Fibroblast of skin of left biceps (primary cell): Measurements from ENCODE around the gene IGFL3.
"Not testable (repeated sequence)": the region's sequence is repeated elsewhere in the genome, so short reads cannot be mapped to it uniquely, and the experiment has no call there.

ENCODE experiments used
- DNase-seq, 2 experiments: peaks; one replicate each; pipeline ENCODE4 v3.0.0-alpha.2; 2013; ENCODE audit warnings: low read depth in 2 of 2

IGFL3 gene

GRCh38 chr19:46124638-46125115 lies at the start of gene IGFL3:
IGFL3 (minus strand) TSS chr19:46124688; CDS start chr19:46124649, 39 bp downstream.
- no peak for DNase-seq

- DNase-seq: no peak
Measured at GRCh38 chr19:46173886-46174480, 49.5 kb upstream of the IGFL3 start.

GRCh38 chr19:46162731-46163130 lies 38.2 kb upstream of the IGFL3 start:
- DNase-seq: no peak

- DNase-seq: not testable (repeated sequence)
Measured at GRCh38 chr19:46161642-46162257, 37.3 kb upstream of the IGFL3 start.

GRCh38 chr19:46160233-46160775 lies 35.8 kb upstream of the IGFL3 start:
- DNase-seq: no peak

DNA sequence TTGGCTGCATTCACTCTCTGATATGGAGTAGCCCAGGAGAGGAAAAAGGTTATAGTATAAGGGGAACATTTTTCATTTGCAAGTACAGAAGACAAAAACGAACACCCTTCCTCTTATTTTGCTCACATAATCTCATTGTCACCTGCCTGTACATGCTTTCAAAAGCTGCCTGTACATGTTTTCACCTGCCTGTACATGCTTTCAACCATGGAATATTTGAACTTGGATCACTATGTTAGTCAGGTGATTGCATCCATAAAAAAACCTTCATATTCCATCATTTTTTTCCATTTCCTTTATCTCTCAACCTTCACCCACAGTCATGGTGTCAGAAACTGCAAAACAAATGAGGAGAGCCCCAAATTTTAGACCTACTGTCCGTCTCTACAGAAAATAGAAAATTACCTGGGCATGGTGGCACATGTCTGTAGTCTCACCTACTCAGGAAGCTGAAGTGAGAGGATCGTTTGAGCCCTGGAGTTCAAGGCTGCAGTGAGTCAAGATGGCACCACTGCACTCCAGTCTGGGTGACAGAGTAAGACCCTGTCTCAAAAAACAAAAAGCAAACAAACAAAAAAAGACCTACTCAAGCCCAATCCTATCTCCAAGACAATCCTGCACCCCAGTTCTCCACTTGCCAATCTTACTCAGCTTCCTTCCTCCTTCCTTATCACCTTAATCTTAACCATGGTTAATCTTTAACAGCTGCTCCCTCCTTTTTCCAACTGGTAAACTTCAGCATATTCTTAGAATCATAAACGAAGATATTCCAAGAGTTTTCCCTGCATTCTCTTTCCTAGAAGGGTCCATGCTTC lies 35.1 kb upstream of the IGFL3 start:
- no peak for DNase-seq

DNA sequence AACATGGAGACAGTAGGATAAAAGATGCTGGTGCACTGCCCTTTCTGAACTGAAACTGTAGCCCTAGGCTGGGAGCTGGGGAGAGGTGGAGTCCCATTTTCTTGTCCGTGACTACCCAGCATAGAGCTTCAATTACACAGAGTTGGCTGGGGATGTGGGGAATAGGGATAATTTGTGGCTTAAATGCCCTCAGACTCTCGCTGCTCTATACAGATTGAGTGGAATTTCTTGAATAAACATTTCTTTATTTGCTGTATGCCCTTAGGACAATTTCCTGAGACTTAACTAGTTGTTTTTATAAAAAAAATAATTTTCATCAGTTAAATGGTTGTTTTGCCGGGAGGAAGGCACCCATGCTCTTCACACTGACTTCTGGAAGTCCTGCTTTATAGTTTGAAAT lies 30.7 kb upstream of the IGFL3 start:
- DNase-seq: no peak

- no peak for DNase-seq
Measured at GRCh38 chr19:46150606-46151005, 26.1 kb upstream of the IGFL3 start.

DNA sequence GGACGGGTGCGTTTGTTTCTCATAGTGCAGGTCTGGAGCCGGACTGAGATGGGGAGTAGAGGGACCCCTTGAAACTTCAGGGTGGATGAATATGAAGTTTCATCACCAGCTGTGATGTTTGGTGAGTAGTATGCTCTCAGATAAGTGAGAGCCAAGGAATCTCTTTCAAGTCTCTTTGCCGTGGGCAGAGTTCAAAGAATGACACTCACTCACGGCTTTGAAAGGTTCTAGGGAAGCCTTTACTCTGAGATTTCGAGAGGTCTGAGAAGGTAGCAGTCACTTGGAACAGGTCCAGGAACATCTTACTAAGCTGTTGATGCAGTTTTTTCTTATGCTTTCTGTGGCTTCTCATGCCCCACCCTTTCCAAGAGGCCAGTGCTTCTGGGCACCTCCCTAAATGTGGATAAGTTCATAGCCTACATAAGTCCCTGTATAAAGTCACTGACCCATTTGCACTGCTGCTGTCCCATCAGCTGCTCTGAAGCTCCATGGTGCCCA lies 23.4 kb upstream of the IGFL3 start, which contains the start of gene IGFL2:
Gene IGFL2 (plus strand): TSS at position 448 of the 498 bp plus-strand sequence. CDS start 41 bp downstream, at position 489.
- no peak for DNase-seq

DNA sequence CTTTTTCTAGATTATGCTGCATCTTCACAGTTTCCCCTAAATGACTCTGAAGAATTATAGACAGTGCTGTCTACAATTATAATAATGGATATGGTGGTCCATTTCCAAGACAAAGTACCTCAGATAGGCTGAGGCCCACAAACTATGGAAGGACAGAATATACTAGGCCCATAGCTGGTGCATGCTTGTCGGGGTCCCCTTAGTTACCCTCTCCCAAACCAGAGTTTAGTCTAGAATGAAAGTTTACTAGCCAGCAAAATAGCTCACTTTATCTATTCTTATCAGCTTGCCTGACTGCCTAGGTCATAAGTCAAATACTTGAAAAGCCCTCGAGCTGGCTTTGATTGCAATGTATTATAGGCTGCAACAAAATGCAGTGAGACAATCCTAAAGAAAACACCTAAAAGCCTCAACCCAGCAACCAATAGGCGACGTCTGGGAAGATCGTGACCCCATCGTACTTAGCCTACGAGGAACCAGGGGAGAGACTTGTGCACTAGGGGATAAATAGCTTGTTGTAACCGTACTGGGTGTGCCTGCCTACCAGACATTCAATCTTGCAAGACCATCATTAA lies 22.8 kb upstream of the IGFL3 start:
- no peak for DNase-seq

DNA sequence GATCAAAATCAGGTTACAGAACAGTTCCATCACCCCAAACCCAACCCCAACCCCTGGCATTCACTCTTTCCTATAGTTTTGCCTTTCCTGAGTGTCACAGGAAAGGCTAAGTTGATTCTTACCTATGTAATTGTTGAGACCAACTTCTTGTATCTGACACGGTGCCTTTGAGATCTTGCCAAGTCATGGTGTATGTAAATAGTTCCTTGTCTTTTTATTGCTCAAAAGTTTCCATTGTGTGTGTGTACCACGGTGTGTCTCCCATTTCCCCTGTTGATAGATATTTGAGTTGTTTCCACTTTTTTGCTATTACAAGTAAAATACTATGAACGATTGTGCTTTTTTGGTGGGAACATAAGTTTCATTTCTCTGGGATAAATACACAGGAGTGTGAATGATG lies 20.3 kb upstream of the IGFL3 start:
- DNase-seq: no peak

GRCh38 chr19:46142294-46142693 lies 17.8 kb upstream of the IGFL3 start:
- DNase-seq: no peak

DNA sequence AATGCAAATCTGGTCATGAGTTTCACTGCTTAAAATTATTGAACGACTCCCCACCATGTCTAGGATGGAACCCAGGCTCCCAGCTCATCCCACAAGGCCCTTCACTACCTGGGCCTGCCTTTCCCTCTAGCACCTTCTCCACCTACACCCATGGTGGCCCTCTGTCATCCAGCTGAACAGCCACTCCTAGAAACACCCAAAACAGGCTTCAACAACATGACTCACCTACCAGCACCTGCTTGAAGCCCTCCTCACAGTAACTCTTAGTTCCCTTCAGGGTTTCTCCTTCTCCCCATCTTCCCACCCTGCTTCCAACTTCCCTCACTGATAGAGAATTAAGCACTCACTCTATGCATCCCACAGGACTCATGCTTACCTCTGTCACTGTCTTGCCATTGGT lies 16.9 kb upstream of the IGFL3 start:
- no peak for DNase-seq

DNA sequence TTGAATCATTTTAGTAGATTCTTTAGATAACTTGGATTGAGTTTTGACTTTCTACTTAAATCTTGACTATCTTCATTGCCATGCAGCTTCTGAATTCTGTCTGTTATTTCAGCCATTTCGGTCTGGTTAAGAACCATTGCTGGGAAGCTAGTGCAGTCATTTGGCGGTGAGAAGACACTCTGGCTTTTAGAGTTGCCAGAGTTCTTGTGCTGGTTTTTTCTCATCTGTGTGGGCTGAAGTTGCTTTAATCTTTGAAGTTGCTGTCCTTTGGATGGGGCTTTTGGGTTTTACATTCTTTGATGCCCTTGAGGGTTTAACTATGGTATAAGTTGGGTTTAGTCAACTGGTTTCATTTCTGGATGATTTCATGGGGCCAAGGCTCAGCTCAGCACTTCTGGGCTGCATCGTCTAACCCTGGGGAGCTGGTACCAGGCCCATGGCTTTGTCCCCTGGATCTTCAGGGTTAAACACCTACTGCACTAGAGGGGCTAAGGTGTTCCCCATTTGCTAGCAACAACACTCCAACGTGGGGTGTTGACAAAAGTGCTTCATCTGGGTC lies 13.5 kb upstream of the IGFL3 start:
- no peak for DNase-seq

GRCh38 chr19:46134527-46134926 lies 10.0 kb upstream of the IGFL3 start:
- no peak for DNase-seq

GRCh38 chr19:46133777-46134241 lies 9.3 kb upstream of the IGFL3 start:
- DNase-seq: no peak

DNA sequence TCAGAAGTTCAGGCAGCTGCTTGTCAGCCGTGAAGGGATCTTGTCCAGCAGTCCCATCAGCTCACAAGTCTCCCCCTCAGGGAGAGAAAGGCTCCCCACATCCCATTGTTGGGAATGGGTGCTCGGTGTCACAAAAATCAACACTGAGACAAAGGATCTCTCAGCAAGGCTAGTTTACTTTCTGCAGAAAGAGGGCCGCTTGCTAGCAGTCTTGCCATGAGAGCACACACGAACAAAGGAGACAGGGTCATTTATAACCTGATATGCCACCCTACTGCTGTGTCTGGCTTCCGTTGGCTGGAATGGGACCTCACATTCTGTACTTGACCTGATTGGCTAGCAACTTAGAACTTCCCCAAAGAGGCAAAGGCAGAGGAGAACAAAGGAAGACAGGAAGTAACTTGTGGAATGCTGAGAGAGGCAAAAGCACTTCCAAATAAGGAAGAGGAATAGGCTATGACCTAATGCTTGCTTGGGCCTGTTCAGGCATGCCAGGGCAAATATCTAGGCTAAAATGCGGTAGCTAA lies 8.7 kb upstream of the IGFL3 start:
- DNase-seq: peak; percentile 92 to 93

DNA sequence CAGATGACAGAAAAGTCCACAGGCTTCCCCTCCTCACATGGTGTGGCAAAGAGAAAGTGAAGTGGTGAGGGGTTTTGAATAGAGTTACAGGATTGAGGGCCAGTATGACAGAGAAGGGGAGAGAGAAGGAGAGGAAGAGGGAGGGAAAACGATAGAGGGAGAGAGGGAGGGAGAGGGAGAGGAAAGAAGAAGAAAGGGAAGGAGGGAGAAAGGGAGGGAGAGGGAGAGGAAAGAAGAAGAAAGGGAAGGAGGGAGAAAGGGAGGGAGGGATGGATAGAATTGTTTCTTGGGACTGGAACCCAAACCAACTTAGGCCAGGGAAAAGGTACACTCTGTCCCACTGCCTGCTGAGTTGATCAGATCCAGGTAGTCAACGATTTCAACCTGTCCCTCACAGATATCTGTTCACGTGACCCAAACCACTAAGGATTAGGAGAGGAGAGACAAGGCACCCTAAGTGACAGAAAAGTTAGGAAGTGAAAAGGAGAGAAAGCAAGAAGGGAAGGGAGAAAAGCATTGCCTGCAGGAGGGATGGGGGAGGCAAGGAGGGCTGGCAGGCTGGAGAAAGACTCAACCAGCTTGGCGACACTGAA lies 8.1 kb upstream of the IGFL3 start:
- DNase-seq: no peak

DNA sequence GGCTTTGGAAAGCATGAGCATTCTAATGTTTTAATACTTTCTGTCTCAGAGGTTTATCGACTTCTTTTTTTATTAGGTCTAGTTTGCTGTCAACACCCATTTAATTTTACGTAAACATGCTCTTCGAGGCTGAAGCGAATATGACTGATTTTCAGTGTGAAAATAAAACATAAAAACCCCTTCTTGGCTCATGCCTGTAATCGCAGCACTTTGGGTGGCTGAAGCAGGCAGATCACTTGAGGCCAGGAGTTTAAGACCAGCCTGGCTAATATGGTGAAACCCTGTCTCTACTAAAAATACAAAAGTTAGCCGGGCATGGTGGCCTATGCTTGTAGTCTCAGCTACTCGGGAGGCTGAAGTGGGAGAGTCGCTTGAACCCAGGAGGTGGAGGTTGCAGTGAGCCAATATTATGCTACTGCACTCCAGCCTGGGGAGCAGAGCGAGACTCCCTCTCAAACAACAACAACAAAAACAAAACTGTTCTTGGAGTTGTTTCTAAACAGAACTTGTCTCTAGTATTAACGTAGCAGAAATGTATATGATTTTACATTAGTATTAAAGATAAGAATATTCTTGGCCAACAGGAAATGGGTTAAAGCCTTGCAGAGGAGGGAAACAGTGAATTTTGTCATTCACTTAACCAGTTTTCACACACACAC lies 7.1 kb upstream of the IGFL3 start:
- DNase-seq: no peak

DNA sequence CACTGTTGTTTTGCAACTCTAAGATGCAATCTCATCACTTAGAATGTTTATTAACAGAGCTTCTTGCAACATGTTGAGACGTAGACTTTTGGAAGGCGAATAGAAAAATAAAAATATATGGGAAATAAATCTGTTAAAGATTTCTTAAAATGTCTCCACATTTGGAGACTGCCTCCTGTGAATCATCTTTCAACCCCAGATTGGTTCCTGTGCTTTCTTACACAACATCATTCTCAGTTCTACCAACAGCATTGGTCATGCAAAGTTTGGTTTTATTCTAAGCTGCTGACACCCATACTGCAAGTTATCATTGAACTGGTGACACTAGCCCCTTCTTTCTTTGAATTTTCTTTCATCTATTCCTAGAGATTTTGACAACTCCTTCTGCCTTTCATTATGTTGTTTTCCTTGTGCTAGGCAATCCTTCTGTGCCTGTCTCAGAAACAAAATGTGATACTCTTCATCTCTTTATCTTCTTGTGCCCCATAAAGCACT lies 1.6 kb upstream of the IGFL3 start:
- no peak for DNase-seq
